ENCODE results near the gene UGT2A1. TPM values are rescaled to one million over a fixed set of nuclear protein-coding genes. Genes with fewer than 3 reads are reported as not detected.

The UGT2A1 gene
- polyA plus RNA-seq, 1 experiment = not detected

DNA sequence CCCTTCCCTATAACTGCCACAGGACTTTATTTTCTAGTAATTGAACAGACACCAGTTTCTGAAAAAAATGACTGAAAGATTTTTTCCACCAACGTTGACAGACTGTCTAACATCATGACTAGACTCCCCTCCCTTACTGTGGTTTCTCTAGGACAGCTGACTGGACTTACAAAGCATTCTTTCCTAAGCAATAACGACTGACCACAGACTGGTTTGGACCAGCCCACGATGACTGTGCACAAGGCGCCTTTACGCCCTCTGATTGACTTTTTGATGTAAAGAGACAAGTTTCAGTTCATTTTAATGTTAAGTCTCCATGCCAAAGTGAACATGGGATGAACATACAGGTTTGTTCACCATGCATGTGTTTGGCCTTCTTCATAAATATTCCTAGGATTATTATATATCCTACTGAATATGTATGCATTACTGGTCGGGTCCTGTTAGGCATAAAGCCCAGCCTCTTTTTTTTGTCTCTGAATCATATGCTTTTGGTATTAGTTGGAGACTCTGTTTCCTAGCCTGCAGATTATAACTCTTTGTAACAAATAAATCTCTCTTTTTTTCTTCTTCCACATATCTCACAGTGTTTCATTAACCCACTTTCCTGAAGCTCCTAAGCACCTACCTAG is 106.8 kb downstream of the UGT2A1 start:
- TF ChIP-seq, protein P1, sequence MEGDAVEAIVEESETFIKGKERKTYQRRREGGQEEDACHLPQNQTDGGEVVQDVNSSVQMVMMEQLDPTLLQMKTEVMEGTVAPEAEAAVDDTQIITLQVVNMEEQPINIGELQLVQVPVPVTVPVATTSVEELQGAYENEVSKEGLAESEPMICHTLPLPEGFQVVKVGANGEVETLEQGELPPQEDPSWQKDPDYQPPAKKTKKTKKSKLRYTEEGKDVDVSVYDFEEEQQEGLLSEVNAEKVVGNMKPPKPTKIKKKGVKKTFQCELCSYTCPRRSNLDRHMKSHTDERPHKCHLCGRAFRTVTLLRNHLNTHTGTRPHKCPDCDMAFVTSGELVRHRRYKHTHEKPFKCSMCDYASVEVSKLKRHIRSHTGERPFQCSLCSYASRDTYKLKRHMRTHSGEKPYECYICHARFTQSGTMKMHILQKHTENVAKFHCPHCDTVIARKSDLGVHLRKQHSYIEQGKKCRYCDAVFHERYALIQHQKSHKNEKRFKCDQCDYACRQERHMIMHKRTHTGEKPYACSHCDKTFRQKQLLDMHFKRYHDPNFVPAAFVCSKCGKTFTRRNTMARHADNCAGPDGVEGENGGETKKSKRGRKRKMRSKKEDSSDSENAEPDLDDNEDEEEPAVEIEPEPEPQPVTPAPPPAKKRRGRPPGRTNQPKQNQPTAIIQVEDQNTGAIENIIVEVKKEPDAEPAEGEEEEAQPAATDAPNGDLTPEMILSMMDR (IDR thresholded peaks at IDR 0.05; ENCODE audit: insufficient read depth, low read depth, low read length) = no peak
- Histone ChIP-seq H3K36me3 (ENCODE audit: control insufficient read depth, insufficient read depth, low read length) (no peaks in the 10 kb centered on the region), H3K27me3 (ENCODE audit: control insufficient read depth, insufficient read depth, low read length) (no peaks in the 10 kb centered on the region), H3K4me3 (ENCODE audit: low read depth, low read length) (no peak overlapping the region)
- no peak for DNase-seq (ENCODE audit: low read depth)
- CTCF ChIA-PET = no interaction called here
- POLR2A ChIA-PET = no interaction called here

Small RNAs within 50 kb of the gene (small RNA-seq; reads per million reads assigned to genes)
- gene UGT2A2 (ENCODE audit: insufficient read length, low read depth, low replicate concordance) = not detected

Other genes starting within 250 kb of the UGT2A1 start
- gene UGT2B4, start 157.3 kb downstream of the UGT2A1 start, polyA plus RNA-seq (2011; rRNA removed) = not detected in 2 replicates
- not detected in 2 replicates for gene UGT2A2, start 13.6 kb downstream of the UGT2A1 start, polyA plus RNA-seq (2011; rRNA removed)
- not detected in 2 replicates for gene SULT1B1, start 107.4 kb upstream of the UGT2A1 start, polyA plus RNA-seq (2011; rRNA removed)
- gene SULT1E1, start 206.9 kb upstream of the UGT2A1 start, polyA plus RNA-seq (2011; rRNA removed) = not detected in 2 replicates